B cell (primary cell): ENCODE results near the gene AFF3. TPM values are rescaled to one million over a fixed set of nuclear protein-coding genes. Genes with fewer than 3 reads are reported as not detected.

ENCODE experiments used
- ATAC-seq: fragments of 200-7000 bp; cut with Tn5 transposase; one replicate; pipeline ENCODE4 v1.10.0; 2021; ENCODE audit warnings: low read depth, mild to moderate bottlenecking, moderate number of reproducible peaks, moderate library complexity
- CTCF ChIA-PET: fragments of 350-600 bp; sonication (Branson Sonifier 250); formaldehyde crosslinking; loops from one replicate; lab custom pipeline; 2021; ENCODE audit warnings: antibody characterized with exemption, inconsistent platforms; lab: Charles Lee
- POLR2A ChIA-PET: fragments of 350-600 bp; sonication (Branson Sonifier 250); formaldehyde crosslinking; loops from one replicate; lab custom pipeline; 2021; ENCODE audit warnings: antibody characterized with exemption; lab: Charles Lee
- DNase-seq: peaks from one replicate; pipeline ENCODE4 v3.0.0; 2013
- H2AFZ ChIP-seq: 2 replicates; pipeline ENCODE4 v1.6.1; 2012; ENCODE audit warnings: mild to moderate bottlenecking, low read depth, low read length; ENCODE audit not compliant: insufficient read depth, poor library complexity, severe bottlenecking
- H3K27ac ChIP-seq, 2 donors: 1 replicate in 1 of 2; 2 replicates in 1 of 2; pipeline ENCODE4 v1.5.1; 2012 to 2013; ENCODE audit warnings: low read length in 2 of 2, mild to moderate bottlenecking in 2 of 2, moderate library complexity in 1 of 2
- H3K27me3 ChIP-seq, 4 experiments: fragments of 200-600 bp in 1 of 4; sonication (generic) in 1 of 4; replicated peaks in 1 of 4; 1 replicate in 2 of 4; 2 replicates in 2 of 4; pipeline versions ENCODE4 v1.6.1 to v1.7.0; 2013 to 2016; ENCODE audit warnings: low read length in 3 of 4, mild to moderate bottlenecking in 2 of 4, mixed read lengths in 1 of 4, moderate library complexity in 1 of 4; ENCODE audit not compliant: insufficient read depth in 4 of 4, control insufficient read depth in 3 of 4; ENCODE audit errors: control extremely low read depth in 1 of 4
- H3K36me3 ChIP-seq, 2 experiments: replicated peaks in 1 of 2; 1 replicate in 1 of 2; 2 replicates in 1 of 2; pipeline versions ENCODE4 v1.6.1 to v1.7.1; 2013; ENCODE audit warnings: low read length in 1 of 2; ENCODE audit not compliant: insufficient read depth in 2 of 2, control insufficient read depth in 1 of 2; ENCODE audit errors: control extremely low read depth in 1 of 2, extremely low read depth in 1 of 2
- H3K4me1 ChIP-seq, 2 donors: fragments of 200-600 bp in 1 of 2; sonication (generic) in 1 of 2; 1 replicate in 1 of 2; 2 replicates in 1 of 2; pipeline versions ENCODE4 v1.5.1 to v1.6.1; 2013 to 2017; ENCODE audit warnings: low read length in 2 of 2; ENCODE audit not compliant: control insufficient read depth in 2 of 2, insufficient read depth in 2 of 2
- H3K4me2 ChIP-seq: replicated peaks from 2 replicates; pipeline ENCODE3; 2012; ENCODE audit warnings: mild to moderate bottlenecking, low read depth, low read length; ENCODE audit not compliant: poor library complexity, severe bottlenecking
- H3K4me3 ChIP-seq, 5 experiments: fragments of 200-600 bp in 1 of 5; sonication (generic) in 1 of 5; 1 replicate in 3 of 5; 2 replicates in 2 of 5; pipeline versions ENCODE4 v1.5.1 to v1.7.0; 2011 to 2016; ENCODE audit warnings: low read length in 4 of 5, mild to moderate bottlenecking in 4 of 5, low read depth in 2 of 5, control low read depth in 1 of 5, moderate library complexity in 1 of 5; ENCODE audit not compliant: insufficient read depth in 1 of 5; ENCODE audit errors: control extremely low read depth in 1 of 5, extremely low read depth in 1 of 5
- H3K79me2 ChIP-seq: fragments of 200-600 bp; sonication (generic); one replicate; pipeline ENCODE4 v1.6.0; 2016; ENCODE audit warnings: low read length; ENCODE audit not compliant: control insufficient read depth, insufficient read depth
- H3K9ac ChIP-seq: fragments of 200-600 bp; sonication (generic); 2 replicates; pipeline ENCODE4 v1.6.1; 2017; ENCODE audit warnings: mild to moderate bottlenecking, low read length, moderate library complexity
- H3K9me3 ChIP-seq, 3 donors: one replicate each; pipeline versions ENCODE4 v1.6.1 to v1.7.1; 2013; ENCODE audit warnings: low read length in 2 of 3; ENCODE audit not compliant: control insufficient read depth in 2 of 3, insufficient read depth in 1 of 3; ENCODE audit errors: control extremely low read depth in 1 of 3
- H4K20me1 ChIP-seq: 2 replicates; pipeline ENCODE4 v1.6.0; 2012; ENCODE audit warnings: mild to moderate bottlenecking, low read length; ENCODE audit not compliant: insufficient read depth, control insufficient read depth, poor library complexity, severe bottlenecking
- H3K27ac Mint-ChIP-seq: one replicate; pipeline ENCODE4 v1.8.0; 2021; ENCODE audit warnings: mixed read lengths
- H3K27me3 Mint-ChIP-seq: one replicate; pipeline ENCODE4 v1.8.0; 2021; ENCODE audit warnings: mixed read lengths
- H3K4me1 Mint-ChIP-seq: one replicate; pipeline ENCODE4 v1.8.0; 2021; ENCODE audit warnings: mixed read lengths
- H3K4me3 Mint-ChIP-seq: one replicate; pipeline ENCODE4 v1.8.0; 2021; ENCODE audit warnings: mixed read lengths
- H3K9me3 Mint-ChIP-seq: one replicate; pipeline ENCODE4 v1.8.0; 2022; ENCODE audit warnings: mixed read lengths; ENCODE audit not compliant: insufficient read depth
- CTCF ChIP-seq: fragments of 200-600 bp; IDR thresholded peaks from one replicate; pipeline ENCODE4 v1.8.0; 2022; ENCODE audit warnings: antibody characterized with exemption, mild to moderate bottlenecking
- EZH2 ChIP-seq: IDR thresholded peaks from 2 replicates; pipeline ENCODE4 v1.6.1; 2012; ENCODE audit warnings: borderline replicate concordance, low read depth, mild to moderate bottlenecking, moderate library complexity, low read length; ENCODE audit not compliant: insufficient read depth, poor library complexity, severe bottlenecking
- WGBS: methylation state at CpG from one replicate; pipeline ENCODE4 v1.1.5; 2013; ENCODE audit warnings: missing lambda C conversion rate; ENCODE audit not compliant: insufficient coverage; 5-methylcytosine and 5-hydroxymethylcytosine counted together
- intact Hi-C: fragments of 100-400 bp; cut with micrococcal nuclease; formaldehyde crosslinking; loops from one replicate; pipeline ENCODE4 v1.10.0; 2022
- polyA plus RNA-seq: library from polyadenylated mRNA; depleted of rRNA; stranded (reverse); fragments of >200 nt; gene quantifications from 2 replicates; pipeline ENCODE4 v1.2.3, GENCODE V29; 2012
- total RNA-seq, 2 donors: library from RNA; stranded (reverse); fragments of 120-200 nt in 1 of 2; gene quantifications; 1 replicate in 1 of 2; 2 replicates in 1 of 2; pipeline versions ENCODE4 v1.2.3 to v1.2.4, GENCODE V29; 2013 to 2022

Gene AFF3
- total and polyA plus RNA-seq, 2 donors (not counting 1 experiment from before 2014, with no cell fraction given): 117 to 830 TPM

DNA sequence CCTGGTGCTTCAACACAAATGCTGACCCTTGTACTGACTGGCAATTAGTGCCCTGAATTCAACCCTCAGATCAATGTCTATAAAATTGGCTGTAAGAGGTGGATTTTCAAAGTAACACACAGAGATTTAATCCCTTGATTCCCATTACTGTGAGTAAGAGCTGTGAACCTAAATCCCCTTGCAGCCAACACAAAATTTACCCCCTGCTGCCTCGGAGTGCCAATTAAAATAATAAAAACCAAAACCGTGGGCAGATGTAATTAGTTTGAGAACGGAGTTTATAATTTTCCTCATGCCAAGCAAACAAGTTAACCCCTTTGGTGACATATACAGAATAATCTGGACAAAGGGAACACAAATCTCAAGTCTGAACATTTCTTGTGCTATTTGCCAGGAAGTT, 596.8 kb downstream of the AFF3 start:
- DNase-seq (no peak), ATAC-seq (no peak)
- intact Hi-C loops: no loop called here
- Histone ChIP-seq H3K27ac (no peak overlapping the region), H3K9me3 (no peaks in the 10 kb centered on the region), H2AFZ (no peak overlapping the region), H3K9ac (no peak overlapping the region), H3K27me3 (no peaks in the 10 kb centered on the region), H3K79me2 (no peaks in the 10 kb centered on the region), H4K20me1 (no peaks in the 10 kb centered on the region), H3K4me3 (no peak overlapping the region), H3K36me3 (peaks cover 7 to 35% of the 10 kb centered on the region in 2 experiments), H3K4me2 (no peak overlapping the region), H3K4me1 (no peaks in the 10 kb centered on the region)
- CTCF ChIA-PET: no interaction called here
- POLR2A ChIA-PET: no interaction called here
- no peaks in the 10 kb centered on the region for H3K9me3 Mint-ChIP-seq
- no peaks in the 10 kb centered on the region for H3K4me1 Mint-ChIP-seq
- no CpG with 5 or more reads among the region's 3 CpGs for WGBS
- TF ChIP-seq CTCF: no peak
- TF ChIP-seq EZH2: no peak
- H3K4me3 Mint-ChIP-seq: no peak overlapping the region
- H3K27me3 Mint-ChIP-seq: no peaks in the 10 kb centered on the region
- no peak overlapping the region for H3K27ac Mint-ChIP-seq

DNA sequence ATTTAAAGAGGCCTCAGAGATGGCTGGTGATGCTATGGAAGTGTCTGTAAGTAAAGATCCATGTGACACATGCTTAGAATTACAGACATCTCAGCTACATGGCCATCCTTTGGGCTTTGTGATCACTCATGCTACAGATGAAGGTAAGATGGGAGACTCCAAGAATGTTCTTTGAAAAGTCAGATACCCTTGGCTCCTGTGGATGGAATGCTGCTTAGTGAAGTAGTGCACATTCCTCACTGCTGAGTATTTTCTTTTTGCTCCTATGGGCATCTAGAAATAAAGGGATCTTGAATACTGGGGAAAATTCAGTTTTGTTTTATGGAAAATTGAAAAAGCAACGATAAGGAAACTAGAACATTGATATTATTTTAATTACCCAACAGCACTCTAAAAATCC, 597.3 kb downstream of the AFF3 start:
- no peaks in the 10 kb centered on the region for H3K79me2 ChIP-seq
- no peak overlapping the region for H3K9ac ChIP-seq
- POLR2A ChIA-PET: no interaction called here
- TF ChIP-seq EZH2 (no peak), CTCF (no peak)
- intact Hi-C loops: no loop called here
- Mint-ChIP-seq H3K27me3 (no peaks in the 10 kb centered on the region), H3K4me3 (no peak overlapping the region), H3K9me3 (no peaks in the 10 kb centered on the region), H3K27ac (no peak overlapping the region), H3K4me1 (no peaks in the 10 kb centered on the region)
- no CpG with 5 or more reads among the region's 1 CpG for WGBS
- no peak overlapping the region for H2AFZ ChIP-seq
- H3K27ac ChIP-seq: no peak overlapping the region
- H3K4me2 ChIP-seq: no peak overlapping the region
- H4K20me1 ChIP-seq: no peaks in the 10 kb centered on the region
- no peaks in the 10 kb centered on the region for H3K9me3 ChIP-seq
- no peak for ATAC-seq
- H3K27me3 ChIP-seq: no peaks in the 10 kb centered on the region
- H3K4me1 ChIP-seq: no peaks in the 10 kb centered on the region
- no peak for DNase-seq
- CTCF ChIA-PET: no interaction called here
- no peak overlapping the region for H3K4me3 ChIP-seq
- H3K36me3 ChIP-seq: peaks cover 4 to 29% of the 10 kb centered on the region in 2 experiments
